Left lung (tissue), 10 donors: ENCODE data around the gene CDH4. TPM values are rescaled to one million over a fixed set of nuclear protein-coding genes. Genes with fewer than 3 reads are reported as not detected.

Experiments used
- ATAC-seq: fragments of 200-7000 bp; cut with Tn5 transposase; one replicate; pipeline ENCODE4 v1.9.1; 2020; ENCODE audit warnings: moderate library complexity
- DNase-seq, 4 donors: peaks; one replicate each; pipeline ENCODE4 v3.0.0-alpha.2; 2013 to 2020
- H3K27ac ChIP-seq, 2 donors: fragments of 200-600 bp; sonication (generic) in 1 of 2; one replicate each; pipeline versions ENCODE4 v1.5.0 to v1.8.0; 2020 to 2021
- H3K27me3 ChIP-seq, 2 donors: fragments of 200-600 bp; sonication (generic) in 1 of 2; one replicate each; pipeline versions ENCODE4 v1.5.0 to v1.8.0; 2020 to 2021
- H3K36me3 ChIP-seq, 2 donors: fragments of 200-600 bp; sonication (generic) in 1 of 2; one replicate each; pipeline versions ENCODE4 v1.5.0 to v1.8.0; 2020 to 2021
- H3K4me1 ChIP-seq, 2 donors: fragments of 200-600 bp; one replicate each; pipeline ENCODE4 v1.8.0; 2021
- H3K4me3 ChIP-seq, 2 donors: fragments of 200-600 bp; sonication (generic) in 1 of 2; one replicate each; pipeline versions ENCODE4 v1.5.0 to v1.8.0; 2020 to 2021; ENCODE audit warnings: mild to moderate bottlenecking in 1 of 2
- H3K9me3 ChIP-seq, 2 donors: fragments of 200-600 bp; sonication (generic) in 1 of 2; one replicate each; pipeline versions ENCODE4 v1.5.0 to v1.8.0; 2020 to 2021
- intact Hi-C, 2 donors: fragments of 100-400 bp; cut with DNase I; formaldehyde crosslinking; loops; one replicate each; pipeline versions ENCODE4 v1.11.2 to v1.14.2; 2022
- polyA plus RNA-seq, 6 donors: library from polyadenylated mRNA; unstranded; fragments of 120-200 nt; gene quantifications; one replicate each; pipeline ENCODE4 v1.2.1, GENCODE V29; 2013; ENCODE audit not compliant: insufficient read length in 6 of 6
- total RNA-seq, 2 donors: library from RNA; stranded (reverse); fragmentation: NEBNext Ultra II Directional; extraction: Animal tissue kit (Norgen Biotek cat#: 25700); gene quantifications; one replicate each; pipeline ENCODE4 v1.2.1, GENCODE V29; 2021
- TF ChIP-seq, protein P1 (sequence below), 2 donors: fragments of 200-600 bp; sonication (generic) in 1 of 2; IDR thresholded peaks; one replicate each; pipeline versions ENCODE4 v1.5.0 to v1.8.0; 2021; ENCODE audit warnings: antibody characterized with exemption in 2 of 2
- donor health status: DM: no; HTN: yes; CAD: no.
- donor health status: DM: no; HTN: no; CAD: no.

The CDH4 gene
- total and polyA plus RNA-seq, 8 donors: 0.24 to 10.8 (median 5.1) TPM

DNA sequence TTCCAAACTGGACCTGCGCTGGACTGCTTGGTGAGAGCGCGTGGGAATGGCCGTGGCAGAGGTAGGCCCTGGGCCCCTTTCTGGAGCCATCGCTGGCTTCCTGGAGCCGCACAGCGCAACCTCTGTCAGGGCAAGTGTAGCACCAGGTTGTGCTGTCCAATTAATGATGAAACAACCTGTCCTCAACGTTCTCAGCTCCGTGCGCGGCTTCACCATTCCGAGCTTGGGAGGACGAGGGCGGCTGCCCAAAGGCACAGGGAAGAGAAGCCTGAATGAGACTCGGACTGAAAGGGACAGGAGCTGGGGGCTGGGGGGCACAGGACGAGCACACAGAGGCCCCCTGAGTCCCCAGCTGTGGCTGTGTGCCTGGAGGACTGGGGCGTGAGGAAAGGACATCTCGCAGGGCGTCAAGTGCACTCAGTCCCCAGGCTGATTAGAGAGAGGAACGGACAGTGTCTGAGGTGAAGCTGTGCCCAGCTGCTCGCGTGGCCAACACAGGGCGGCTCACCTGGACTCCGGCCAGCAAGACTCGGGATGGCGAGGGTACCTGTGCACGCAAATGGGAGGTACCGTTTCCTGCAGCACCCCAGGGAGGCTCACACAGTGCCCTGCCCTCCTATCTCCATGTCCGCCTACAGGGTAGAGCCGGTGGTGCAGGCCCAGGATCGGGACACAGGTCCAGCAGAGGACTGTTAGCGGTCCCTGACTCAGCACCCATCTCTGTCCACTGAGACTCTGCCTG is 410.3 kb downstream of the CDH4 start:
- DNase-seq (no peak), ATAC-seq (no peak)
- peaks cover 0 to 43% of the 10 kb centered on the region in 2 donors for H3K27me3 ChIP-seq
- no peaks in the 10 kb centered on the region for H3K4me1 ChIP-seq
- no peaks in the 10 kb centered on the region for H3K36me3 ChIP-seq
- intact Hi-C loops: no loop called here
- H3K4me3 ChIP-seq: no peak overlapping the region
- TF ChIP-seq, protein P1, sequence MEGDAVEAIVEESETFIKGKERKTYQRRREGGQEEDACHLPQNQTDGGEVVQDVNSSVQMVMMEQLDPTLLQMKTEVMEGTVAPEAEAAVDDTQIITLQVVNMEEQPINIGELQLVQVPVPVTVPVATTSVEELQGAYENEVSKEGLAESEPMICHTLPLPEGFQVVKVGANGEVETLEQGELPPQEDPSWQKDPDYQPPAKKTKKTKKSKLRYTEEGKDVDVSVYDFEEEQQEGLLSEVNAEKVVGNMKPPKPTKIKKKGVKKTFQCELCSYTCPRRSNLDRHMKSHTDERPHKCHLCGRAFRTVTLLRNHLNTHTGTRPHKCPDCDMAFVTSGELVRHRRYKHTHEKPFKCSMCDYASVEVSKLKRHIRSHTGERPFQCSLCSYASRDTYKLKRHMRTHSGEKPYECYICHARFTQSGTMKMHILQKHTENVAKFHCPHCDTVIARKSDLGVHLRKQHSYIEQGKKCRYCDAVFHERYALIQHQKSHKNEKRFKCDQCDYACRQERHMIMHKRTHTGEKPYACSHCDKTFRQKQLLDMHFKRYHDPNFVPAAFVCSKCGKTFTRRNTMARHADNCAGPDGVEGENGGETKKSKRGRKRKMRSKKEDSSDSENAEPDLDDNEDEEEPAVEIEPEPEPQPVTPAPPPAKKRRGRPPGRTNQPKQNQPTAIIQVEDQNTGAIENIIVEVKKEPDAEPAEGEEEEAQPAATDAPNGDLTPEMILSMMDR (IDR thresholded peaks at IDR 0.05): no peak
- H3K9me3 ChIP-seq: peaks cover 0 to 13% of the 10 kb centered on the region in 2 donors
- no peak overlapping the region for H3K27ac ChIP-seq

DNA sequence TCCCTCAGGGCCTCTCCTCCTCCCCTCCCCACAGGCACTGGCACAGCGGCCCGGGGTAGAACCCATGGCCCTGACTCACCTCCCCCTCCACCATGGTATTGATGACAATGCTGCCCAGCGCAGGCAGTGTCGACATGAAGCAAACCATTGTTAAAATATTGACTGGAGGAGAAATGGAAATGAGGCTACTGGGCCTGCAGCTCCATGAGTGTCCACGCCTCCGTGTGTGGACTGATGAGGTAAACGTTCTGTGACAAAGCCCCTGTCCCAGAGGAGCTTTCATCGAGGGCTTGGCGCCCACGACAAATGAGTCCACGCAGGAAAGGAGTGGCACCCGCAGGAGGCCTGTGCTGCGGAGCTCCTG is 410.9 kb downstream of the CDH4 start:
- TF ChIP-seq, protein P1 (IDR thresholded peaks at IDR 0.05): no peak
- Histone ChIP-seq H3K36me3 (no peaks in the 10 kb centered on the region), H3K9me3 (peaks cover 0 to 13% of the 10 kb centered on the region in 2 donors), H3K4me1 (no peaks in the 10 kb centered on the region), H3K27ac (no peak overlapping the region), H3K4me3 (no peak overlapping the region), H3K27me3 (peaks cover 0 to 49% of the 10 kb centered on the region in 2 donors)
- DNase-seq: no peak
- intact Hi-C loops: no loop called here
- no peak for ATAC-seq

DNA sequence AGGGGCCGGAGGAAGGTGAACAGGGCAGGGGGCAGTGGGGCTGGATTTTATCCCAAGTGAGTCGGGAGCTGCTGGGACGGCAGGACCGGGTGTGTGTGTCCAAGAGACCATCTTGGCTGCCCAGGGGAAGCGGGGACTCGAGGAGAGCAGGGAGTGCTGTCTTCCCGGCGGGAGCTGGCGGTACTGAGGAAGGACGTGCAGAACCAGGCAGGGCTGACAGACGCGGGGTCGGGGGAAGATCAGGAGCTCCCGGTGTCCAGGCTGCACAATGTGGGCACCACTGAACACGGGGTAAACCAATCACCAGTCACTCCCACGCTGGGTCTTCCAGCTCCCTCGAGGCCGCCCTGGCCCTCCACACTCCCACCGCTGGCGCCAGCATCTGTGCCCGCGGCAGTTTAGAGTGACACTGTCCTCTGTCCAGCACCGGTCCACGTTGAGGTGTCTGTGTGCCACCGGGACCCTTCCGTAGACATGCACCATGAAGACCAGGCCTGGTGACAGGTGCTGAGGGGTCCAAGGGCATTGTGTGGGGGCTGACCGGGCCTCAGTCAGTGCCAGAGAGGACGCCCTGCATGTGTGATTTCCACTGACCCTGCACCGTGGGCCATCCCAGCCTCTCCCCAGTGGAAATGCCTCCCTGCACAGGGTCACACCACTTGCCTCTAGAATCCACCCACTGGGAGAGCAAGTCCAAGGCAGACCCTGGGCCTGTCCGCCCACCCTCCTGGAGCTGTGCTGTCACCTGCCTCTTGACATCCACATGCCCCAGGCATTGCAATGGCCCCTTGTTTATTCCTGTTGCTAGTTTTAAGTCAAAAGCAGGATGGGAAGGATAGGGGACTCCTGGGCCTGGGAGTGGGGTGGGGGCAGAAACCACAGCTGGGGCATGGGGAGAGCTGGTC is 411.7 kb downstream of the CDH4 start:
- Histone ChIP-seq H3K9me3 (peaks cover 0 to 13% of the 10 kb centered on the region in 2 donors), H3K4me1 (no peaks in the 10 kb centered on the region), H3K27ac (no peak overlapping the region), H3K27me3 (peaks cover 0 to 57% of the 10 kb centered on the region in 2 donors), H3K36me3 (no peaks in the 10 kb centered on the region), H3K4me3 (no peak overlapping the region)
- ATAC-seq (no peak), DNase-seq (peak in 1 of 4 donors; percentile 55)
- intact Hi-C loops: no loop called here
- TF ChIP-seq, protein P1 (IDR thresholded peaks at IDR 0.05): no peak

DNA sequence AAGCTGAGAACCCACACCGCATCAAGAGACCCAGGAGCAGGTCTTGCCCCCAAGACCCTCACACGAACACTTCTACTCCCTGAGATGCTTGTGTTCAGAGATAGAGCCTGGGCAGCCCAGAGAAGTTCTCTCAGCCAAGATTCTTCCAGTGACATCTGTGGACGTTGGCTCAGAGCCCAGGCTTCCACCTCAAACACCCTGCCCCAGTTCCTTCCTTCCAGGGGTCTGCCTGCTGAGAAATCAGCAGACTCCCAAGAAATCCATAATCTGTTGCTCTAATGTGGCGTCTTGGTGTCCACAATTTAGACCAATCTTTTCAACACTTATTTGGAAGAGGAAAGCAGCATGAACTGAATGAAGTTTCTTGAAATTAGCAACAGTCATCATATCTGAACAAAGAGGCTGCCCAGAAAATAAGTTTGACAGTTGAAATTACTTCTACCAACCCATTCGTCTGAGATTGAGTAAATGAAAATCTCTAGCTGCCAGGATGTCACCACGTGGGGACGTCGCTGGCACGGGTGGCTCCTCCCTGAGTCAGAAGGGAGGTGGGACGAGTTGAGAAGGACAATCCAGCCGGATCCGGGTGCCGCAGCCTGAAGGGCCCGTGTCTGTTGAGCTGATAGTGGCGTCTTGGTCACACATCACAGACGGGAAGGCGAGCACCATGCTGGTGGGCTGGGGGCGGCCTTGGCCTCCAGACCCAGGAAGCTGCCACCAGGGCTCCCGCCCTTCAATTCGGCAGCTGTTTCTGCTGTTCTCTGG is 412.7 kb downstream of the CDH4 start:
- ATAC-seq: no peak
- peaks cover 0 to 13% of the 10 kb centered on the region in 2 donors for H3K9me3 ChIP-seq
- intact Hi-C loops: no loop called here
- peak in 3 of 4 donors; percentile 12 to 65 (median 29) for DNase-seq
- H3K27me3 ChIP-seq: peaks cover 0 to 63% of the 10 kb centered on the region in 2 donors
- H3K4me3 ChIP-seq: no peak overlapping the region
- no peaks in the 10 kb centered on the region for H3K36me3 ChIP-seq
- H3K27ac ChIP-seq: no peak overlapping the region
- H3K4me1 ChIP-seq: no peaks in the 10 kb centered on the region
- TF ChIP-seq, protein P1 (IDR thresholded peaks at IDR 0.05): no peak
